HG02938 (cell line): ENCODE data around the gene CCSAP.
"Not testable (repeated sequence)": the region's sequence is repeated elsewhere in the genome, so short reads cannot be mapped to it uniquely, and the experiment has no call there.

ENCODE experiments used
- ATAC-seq: cut with Tn5 transposase; IDR thresholded peaks from one replicate; pipeline ENCODE4 v1.9.1; 2021; ENCODE audit warnings: mild to moderate bottlenecking, moderate library complexity; ENCODE audit not compliant: unreplicated experiment

CCSAP gene

DNA sequence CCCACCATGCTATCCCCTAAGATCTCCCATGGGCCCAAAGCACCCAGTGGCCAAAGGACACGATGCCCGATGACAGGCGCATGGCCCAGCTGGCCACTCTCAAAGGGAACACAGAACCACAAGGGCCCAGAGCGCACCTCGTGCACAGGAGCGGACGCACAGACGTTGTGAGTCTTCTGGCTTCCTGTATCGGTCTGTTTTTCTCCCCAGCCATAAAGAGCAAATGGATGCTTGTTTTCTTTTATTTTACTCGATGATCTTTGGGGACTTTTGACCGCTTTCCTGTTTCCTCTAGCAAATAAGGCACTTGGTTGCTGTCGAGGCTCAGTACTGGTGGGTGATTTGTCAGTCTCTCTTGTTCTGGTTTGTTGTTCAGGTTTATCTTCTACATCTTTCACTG lies 16.2 kb downstream of the CCSAP start:
- no peak for ATAC-seq

DNA sequence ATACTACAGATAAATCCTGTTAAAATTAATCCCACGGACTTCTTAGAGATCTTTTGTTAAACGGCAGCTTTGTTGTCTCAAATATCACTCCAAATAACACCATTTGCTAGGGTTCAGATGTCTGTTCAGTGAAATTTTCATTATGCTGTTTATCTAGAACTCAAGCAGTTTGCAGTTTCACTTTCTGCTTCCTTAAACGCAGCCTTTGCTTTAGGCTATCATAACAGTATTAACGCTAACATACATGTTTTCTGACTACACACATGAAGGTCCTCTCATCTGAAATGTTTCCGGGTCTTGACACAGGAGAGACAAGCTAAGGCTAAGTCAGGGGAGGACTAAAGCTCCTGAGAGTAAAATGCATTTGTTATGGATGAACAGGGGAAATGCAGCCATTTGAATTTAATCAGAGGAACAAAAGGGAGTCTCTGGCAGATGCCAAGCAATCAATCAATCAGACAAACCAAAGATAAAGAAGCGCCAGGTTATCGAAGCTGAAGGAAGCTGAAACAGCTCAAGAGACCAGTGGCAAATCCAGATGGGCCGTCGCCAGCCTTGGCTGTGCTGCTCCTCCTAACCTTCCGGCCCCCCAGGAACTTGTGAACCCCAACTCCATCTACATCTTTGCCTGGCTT lies 16.9 kb downstream of the CCSAP start:
- ATAC-seq = peak; percentile 61

DNA sequence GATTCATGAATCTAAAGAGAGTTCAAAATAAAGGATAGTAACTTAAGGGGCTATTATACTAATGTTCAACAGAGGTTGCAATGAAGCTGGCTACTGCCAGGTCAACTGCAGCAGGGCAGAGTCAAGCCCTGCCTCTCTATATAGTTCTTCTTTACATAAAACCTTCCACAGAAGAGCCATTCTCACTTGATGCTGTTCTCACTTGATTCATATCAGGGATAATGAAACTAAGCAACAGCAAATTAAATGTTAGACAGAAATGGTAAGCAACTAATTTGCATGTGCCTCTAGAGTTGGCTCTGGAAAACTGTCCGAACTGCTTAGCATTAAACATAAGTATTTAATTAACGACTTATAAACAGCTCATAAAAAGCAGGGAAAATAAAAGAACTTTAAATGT lies 17.4 kb downstream of the CCSAP start:
- no peak for ATAC-seq

DNA sequence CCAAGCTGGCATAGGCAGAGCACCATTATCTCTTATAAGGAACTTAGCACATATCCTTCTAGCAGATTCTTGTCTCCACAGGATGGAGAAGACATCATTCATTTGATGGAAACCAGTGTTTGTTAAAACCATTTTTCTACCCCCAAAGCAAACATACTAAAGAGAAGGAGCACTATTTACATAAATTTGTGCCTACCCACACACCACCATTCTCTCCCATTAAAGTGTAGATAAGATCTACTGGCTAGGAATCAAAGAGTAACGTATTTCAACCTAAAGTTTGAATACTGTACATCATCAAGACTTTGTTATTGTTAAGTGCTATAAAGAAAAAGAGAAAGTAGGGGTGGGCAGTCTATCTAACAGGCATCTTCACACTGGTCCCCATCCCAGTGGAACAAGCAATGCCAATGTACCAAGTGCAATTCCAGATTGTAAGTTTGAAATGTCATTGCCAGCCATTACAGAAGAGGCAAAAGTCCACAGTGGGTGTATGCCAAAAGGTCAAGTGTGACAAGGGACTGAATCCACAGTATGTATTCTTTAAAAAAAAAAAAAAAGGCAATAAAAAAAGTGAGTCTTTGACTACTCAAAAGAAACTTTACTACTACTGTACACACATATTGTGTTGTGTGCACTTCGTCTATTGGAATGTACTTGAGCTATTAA lies 18.8 kb downstream of the CCSAP start:
- ATAC-seq = no peak

DNA sequence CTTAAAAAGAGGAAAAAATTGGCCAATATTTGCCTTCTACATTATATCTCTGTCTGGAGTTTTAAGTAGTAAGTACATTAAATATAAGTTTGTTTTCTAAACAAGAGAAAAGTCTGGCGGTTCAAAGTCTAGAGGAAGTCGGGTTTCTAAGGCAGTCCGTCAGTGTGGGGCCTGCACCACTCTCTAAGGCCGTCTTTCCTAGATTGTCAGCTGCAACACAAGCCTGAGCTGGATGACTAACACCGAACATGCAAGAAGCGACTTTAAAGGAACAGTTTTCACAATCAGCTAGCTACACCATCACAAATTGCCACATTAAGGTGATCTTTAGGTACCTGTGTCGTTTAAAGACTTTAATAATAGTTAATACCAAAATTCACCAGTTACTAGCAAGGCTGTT lies 19.6 kb downstream of the CCSAP start:
- no peak for ATAC-seq

DNA sequence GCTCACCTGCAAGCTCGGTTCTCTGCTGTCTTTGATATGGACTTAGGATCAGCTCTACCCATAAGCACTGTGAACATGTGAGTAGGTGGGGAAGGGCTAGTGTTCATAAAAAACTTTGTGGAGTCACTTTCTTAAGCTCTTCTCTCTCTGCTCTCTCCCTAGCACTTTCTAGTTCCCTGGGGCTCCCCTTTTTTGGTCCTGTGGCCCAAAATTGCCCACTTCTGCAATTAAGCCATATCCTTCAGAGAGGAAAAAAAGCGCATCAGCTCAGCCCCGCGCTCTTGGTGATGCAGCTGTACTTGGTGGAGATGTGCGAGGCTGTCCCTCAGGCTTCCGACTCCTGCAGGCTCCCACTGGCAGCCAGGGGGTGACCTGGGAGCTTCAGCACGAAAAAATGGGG lies 23.4 kb downstream of the CCSAP start:
- ATAC-seq = no peak

DNA sequence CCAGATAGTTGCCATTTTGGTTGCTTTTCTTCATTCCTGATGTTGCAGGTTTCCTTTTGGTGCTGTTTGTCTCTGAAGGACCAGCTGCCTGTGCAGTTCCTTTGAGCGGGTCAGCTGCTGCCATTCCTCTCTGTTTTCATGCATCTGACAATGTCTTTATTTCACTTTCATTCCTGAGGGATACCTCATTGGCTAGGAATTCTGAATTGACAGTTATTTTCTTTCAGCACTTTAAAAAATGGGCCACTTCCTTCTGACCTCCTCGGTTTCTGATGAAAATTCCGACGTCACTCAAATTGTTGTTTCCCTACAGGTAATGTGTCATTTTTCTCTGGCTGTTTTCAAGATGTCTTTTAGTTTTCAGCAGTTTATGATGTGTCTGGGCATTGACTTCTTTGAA lies 24.8 kb downstream of the CCSAP start:
- no peak for ATAC-seq

DNA sequence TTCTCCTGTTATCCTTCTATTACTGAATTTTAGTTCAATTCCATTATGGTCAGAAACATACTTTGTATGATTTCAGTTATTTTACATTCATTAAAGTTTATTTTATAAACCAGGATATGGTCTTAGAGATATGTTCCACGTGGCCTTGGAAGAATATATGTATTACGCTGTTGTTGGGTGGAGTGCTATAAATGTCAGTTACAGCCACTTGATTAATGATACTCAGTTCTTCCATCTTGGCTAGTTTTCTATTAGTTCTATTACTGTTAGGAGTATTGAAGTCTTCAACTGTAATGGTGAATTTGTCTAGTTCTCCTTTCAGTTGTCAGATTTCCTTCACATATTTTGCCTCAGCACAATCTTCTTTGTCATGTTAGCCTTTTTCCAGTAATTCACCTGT lies 26.7 kb downstream of the CCSAP start:
- ATAC-seq = no peak

DNA sequence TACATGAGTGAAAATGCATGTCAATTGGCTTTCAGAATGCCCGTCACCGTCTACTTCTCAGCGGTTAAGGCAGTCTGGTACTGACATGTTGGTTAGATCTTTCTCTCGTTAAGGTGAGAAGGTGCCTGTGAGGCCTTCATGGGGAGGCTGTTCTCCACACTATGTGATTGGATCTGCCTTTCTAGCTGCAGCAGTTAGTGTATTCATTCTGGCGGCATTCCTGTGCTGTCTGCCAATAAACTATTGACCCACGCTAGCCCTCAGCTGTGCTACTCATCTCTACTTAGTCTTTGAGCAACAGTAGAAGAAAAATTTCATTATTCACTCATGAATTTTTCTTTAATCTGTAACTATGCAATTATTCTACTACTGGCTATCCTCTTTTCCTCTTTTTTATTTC lies 32.0 kb downstream of the CCSAP start:
- no peak for ATAC-seq

DNA sequence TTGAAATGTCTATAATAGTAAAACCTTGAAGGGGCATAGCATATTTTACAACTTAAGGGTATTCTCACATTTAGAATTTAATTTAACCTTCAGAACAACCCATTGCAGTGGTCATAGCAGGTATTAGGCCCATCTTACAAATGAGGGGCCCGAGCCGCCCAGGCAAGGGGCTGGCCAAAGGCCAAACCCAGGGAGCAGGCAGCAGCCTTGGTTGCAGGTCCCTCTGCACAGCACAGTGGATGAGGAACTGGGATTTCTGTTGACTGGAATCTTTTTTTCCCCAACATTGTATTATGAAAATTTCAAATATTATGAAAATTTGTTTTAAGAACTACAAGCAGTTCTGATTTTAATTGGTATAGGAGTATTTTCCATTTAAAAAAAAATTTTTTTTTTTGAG lies 33.2 kb downstream of the CCSAP start:
- ATAC-seq = no peak

DNA sequence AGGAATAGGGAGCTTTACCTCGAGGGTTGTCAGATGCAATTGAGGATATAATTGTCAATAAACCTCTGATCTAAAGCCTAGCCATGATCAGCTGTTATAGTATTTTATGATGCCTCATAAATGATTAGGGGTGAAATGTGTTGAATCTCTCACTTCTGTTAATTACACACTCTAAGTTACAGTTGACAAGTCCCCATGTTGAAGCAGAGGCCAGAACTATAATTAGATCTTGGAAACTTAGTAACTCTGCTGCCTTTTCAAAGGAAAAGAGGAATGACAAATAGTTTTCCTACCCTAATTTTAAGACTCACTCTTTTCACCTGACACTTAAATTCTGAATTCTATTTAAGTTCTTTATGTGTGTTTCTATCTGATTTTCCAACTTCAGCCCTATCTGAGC lies 33.8 kb downstream of the CCSAP start:
- no peak for ATAC-seq

DNA sequence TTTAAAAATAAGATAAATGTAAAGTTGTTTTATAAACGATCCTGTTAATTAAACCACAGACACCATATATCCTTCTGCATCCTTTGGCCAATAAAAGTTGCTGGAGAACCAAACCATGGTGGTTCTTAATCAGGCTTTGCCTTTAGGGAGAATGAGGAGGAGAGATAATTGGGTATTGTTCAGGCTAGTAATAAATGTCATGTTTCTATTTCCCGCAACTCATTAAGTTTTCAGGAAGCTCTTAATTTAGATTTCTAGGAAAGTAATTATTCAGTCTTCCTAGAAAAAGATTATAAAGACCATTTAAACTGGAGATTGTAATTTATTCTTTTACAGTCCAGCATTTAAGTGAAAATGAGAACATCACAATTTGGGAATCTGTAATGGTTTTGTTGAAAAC lies 37.5 kb downstream of the CCSAP start:
- ATAC-seq = no peak

DNA sequence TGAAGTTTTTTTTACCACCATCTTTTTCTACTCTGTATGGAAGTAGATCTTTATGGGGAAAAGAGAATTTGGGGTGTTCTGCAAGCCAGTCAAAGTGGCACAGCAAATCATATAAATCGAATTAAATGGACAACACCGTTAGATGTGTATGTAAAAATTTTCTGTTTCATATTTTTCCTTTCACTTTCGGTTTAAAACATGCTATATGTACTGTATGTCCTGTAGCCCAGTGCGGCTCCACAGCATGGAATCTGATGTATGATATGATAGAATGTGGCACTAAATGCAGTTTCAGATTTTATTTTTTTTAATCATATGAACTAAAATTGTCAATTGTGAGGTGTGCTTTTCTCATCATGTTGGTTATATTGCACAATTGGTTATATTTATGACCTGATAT lies 39.0 kb downstream of the CCSAP start:
- ATAC-seq = no peak

DNA sequence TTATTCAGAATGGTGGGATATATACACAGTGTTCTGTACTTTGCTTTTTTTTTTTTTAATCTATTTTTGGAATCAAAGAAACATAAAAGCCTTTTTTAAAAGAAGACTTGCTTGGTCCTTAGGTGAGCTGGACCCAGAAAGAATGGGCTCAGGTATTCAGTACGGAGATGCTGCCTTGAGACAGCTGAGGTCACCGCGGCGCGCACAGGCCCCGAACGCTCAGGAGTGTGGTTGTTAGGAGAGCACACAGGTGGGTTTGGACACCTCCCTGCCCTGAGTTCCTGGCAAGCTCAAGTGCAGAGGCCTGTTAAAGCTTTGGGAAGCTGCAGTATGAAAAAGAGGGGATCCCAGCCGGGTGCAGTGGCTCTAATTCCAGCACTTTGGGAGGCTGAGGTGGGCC lies 40.1 kb downstream of the CCSAP start:
- ATAC-seq = no peak

DNA sequence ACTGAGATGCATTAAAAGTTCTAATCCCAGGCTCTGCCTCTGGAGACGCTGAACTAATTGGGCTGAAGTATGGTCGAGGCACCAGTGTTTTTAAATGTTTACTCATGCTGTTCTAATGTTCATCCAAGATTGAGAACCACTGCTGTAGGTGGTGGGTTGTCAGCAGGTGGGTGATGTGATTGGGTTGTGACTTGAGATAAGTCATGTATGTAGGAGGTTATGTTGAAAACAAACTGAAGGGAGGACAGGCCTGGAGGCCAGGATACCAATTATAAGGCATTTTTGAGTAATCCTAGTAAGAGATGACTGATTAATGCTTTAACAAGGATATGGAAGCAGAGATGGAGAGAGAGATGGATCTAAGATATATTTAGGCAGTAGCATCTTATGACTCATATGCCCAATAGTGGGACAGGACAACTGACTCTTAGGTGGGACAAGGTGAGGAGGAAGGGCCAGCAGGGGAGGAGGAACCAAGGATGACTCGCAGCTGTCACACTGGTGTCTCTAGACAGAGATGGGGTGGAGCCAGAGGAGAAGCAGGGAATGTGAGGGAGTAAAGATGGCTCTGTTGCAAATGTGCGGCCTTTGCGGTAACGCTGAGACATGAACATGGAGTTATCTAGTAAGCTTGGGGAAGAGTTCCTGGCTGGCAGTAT lies 42.6 kb downstream of the CCSAP start:
- ATAC-seq = no peak

DNA sequence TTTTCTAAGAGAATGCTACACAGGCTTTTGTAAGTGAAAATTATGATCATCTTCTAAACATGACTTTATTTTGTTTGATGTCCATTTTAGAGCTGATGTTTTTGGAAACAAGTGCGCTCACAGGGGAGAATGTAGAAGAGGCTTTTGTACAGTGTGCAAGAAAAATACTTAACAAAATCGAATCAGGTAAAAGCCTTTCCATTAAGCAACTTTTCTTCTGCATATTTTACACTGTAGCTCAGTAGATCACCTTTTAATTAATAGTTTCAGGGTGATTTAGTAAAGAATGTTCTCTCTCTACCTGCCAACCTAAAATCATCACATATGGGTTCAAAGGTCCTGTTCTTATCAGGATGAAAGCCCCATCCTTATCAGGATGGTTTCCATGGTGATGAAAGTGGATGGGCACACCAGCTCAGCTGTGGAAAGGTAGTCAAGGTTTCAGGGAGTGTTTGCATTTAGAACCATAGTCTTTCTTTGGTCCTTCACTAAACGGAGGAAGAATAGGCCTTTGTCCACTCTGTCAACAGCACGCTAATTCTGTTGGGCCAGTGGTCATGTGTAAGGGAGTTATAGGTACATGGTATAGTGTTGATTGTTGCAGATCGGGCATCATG lies 43.9 kb downstream of the CCSAP start:
- no peak for ATAC-seq

DNA sequence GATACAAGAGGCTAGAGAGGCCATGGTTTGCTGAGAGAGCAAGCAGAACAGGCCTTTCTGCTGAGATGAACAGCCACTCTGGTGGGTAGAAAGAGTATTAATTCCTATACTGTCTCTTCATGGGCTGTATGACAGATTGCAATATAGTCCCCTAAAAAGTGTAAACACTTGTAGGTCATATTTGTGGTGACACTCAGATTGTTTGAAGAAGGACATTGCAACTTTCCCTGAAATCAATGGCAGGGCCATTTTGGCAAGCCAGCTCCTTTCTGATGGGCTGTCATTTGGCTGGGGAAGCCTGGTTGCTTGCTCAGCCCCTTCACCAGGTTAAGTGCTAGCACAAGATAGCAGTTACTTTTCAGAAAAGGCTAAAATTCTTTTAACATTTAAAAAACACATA lies 44.4 kb downstream of the CCSAP start:
- ATAC-seq = no peak

DNA sequence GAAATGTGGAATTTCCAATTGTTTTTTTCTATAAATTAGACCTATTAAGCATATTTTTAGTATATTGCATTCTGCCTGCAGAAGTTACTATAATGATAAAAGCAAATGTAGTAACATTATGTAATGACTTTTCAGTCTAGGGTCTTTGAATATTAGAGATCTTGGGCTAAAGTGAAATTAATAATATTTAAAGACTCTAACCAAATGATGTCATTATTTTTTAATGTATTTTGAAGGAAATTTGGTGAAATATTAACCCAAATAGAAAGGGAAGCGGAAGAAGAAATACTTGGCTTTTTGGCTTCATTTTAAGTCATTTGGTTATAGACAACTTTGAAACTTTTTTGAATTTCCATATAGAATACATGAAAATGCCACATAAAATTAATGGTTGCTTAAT lies 45.1 kb downstream of the CCSAP start:
- no peak for ATAC-seq

DNA sequence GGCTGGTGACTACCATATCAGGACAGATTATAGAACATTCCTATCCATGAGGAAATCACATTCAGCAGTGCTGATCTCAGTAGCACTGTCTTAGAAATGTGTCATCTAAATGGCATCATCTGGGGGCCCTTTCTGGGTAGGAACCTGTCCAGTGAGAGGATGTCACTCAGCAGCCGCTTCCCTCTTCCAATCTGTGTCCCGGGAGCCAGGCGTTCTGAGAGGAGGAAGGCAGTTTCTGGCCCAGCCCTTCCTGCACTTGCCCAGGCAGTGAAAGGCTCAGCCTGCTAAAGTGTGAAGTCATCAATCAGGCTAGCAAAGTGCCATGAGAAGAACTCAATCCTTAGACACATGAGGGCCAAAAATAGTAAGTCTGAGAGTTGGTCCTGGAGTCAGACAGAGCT lies 46.3 kb downstream of the CCSAP start:
- no peak for ATAC-seq

DNA sequence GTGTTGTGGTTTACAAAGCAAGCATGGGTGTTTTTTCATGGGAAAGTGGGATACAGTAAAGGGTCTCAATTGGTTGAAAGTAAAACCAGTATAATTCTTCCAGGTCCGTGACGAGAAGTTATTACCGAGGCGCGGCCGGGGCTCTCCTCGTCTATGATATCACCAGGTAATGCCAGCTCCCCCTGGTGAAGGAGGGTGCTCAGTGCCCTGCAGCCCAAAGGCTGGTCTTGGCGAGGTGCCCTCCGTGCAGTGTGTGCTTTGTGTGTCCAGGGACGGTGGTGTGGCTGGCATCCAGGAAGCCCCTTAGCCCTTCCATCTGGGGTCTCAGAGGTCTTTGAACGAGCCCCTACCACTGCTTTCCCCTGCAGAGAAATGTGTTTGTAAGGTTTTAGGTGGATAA lies 47.1 kb downstream of the CCSAP start:
- ATAC-seq = no peak

DNA sequence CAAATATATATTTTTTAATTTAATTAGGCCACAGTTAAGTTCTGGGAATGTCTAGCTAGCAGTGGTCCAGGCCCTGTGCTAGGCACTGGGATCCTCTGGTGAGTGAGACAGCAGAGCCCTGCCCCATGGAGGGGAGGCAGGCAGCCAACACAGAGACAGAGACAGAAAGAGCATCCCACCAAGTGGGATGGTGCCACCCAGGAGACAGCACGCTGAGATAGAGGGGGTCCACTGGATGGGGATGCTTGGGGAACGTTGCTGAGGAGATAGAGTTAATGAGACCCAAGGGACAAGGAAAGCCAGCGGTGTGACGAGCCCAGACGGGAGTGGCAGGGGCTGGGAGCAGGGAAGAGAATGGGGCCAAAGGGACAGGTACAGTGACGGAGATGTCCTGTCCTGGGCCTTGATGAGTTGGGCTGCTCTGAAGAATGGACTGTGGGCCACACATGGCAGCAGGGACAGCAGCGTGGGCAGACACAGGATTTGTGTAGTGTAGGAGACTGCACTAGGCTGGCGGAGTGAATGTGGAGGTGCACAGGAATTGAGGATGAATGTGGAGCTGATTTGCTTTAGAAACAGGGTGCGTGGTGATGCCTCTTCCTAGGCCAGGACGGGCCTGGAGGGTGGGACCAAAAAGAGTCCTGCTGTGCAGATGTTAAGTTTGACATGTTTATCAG lies 49.2 kb downstream of the CCSAP start:
- no peak for ATAC-seq

DNA sequence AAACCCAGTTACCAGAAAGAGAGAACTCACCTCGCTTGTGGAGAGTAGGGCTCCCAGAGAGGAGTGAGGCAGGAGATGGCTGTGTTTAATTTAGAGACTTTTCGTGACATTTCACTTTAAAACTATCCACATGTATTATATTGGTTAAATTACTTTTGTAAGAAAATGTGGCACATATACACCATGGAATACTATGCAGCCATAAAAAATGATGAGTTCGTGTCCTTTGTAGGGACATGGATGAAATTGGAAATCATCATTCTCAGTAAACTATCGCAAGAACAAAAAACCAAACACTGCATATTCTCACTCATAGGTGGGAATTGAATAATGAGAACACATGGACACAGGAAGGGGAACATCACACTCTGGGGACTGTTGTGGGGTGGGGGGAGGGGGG lies 51.2 kb downstream of the CCSAP start:
- ATAC-seq = not testable (repeated sequence)
